GM19025 (cell line): ENCODE data around the gene CHCHD3.

Experiments
- ATAC-seq: cut with Tn5 transposase; IDR thresholded peaks from one replicate; pipeline ENCODE4 v1.9.1; 2021; ENCODE audit warnings: mild to moderate bottlenecking, low read depth, moderate library complexity; ENCODE audit not compliant: unreplicated experiment

Gene CHCHD3

DNA sequence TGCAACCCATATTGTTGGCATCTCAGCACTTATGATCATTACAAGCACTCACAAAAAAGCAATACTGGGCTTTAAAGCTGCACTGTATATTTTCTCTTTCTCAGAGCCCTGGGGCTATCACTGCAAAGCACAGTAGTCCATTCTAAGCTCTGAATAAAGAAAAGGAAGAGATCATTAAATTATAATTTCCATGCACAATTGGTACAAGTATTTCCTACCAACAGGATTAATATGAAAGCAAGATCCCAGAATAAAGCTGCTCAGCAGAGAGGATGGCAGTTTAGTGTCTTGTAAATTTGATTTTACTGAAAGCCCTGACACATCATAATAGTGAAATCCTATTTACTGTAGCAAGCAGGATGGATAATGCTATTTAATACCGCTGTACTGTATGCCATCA lies 205.3 kb downstream of the CHCHD3 start:
- ATAC-seq: no peak

DNA sequence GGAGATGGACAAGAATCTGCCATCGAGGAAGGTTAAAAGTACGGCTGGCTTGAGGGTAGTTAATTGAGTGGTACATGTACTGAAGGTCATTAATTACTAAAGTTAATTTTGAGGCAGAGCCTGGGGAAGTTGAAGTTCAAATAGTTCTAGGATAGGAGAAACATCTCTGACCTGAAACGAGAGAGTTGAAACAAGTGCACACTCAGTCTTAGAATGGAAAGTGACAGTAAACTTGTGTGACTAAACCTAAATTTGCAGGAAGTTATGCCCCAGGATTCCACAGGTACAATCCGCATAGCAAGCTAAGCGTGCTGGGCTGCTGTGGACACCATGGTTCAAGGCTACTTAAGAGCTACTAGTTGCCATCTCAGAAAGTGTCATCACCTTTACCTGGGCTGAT lies 209.9 kb downstream of the CHCHD3 start:
- peak; percentile 51 for ATAC-seq

- peak; percentile 39 for ATAC-seq
Measured at GRCh38 chr7:132871419-132871818, 210.5 kb downstream of the CHCHD3 start.

GRCh38 chr7:132869166-132869861 lies 212.6 kb downstream of the CHCHD3 start:
- ATAC-seq: no peak

- no peak for ATAC-seq
Measured at GRCh38 chr7:132866551-132866950, 215.3 kb downstream of the CHCHD3 start.

GRCh38 chr7:132866144-132866531 lies 215.8 kb downstream of the CHCHD3 start:
- no peak for ATAC-seq

- no peak for ATAC-seq
Measured at GRCh38 chr7:132865366-132866143, 216.3 kb downstream of the CHCHD3 start.

DNA sequence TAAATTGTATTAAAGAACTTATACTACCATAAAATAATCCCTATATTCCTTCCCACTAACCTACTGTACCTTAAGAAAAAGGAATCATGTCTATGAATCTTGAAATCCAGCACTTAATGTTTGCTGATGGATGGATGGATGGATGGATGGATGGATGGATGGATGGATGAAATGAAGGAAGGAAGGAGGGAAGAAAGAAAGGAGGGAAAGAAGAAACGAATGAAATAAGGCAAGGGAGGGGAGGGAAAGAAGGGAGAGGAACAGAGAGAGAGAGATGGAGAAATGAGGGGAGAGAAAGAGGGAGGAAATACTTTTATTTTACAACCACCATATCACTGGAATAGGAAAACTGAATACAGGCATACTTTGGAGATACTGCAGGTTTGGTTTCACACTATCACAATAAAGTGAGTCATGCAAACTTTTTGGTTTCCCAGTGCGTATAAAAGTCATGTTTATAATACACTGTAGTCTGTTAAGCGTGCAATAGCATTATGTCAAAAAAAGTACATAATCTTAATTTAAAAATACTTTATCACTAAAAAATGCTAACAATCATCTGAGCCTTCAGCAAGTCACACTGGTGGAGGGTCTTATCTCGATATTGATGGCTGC lies 219.8 kb downstream of the CHCHD3 start:
- no peak for ATAC-seq

GRCh38 chr7:132861424-132861823 lies 220.5 kb downstream of the CHCHD3 start:
- ATAC-seq: no peak

DNA sequence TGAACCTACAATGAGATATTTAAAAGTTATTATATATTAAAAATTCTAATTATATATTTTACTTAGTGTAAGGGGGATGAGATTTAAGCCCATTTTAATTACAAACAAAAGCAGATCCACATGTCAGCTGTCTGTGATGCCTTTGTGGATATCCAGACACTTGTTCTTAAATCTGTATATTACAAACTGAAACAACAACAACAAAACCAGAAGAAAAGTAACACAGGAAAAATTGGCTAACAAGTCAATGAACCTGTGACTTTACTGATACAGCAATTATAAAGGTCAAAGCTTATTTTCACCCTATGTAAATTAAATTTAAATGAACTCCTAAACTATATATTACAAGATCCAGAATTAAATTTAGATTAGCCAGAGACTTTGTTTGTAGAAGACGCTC lies 222.7 kb downstream of the CHCHD3 start:
- no peak for ATAC-seq

DNA sequence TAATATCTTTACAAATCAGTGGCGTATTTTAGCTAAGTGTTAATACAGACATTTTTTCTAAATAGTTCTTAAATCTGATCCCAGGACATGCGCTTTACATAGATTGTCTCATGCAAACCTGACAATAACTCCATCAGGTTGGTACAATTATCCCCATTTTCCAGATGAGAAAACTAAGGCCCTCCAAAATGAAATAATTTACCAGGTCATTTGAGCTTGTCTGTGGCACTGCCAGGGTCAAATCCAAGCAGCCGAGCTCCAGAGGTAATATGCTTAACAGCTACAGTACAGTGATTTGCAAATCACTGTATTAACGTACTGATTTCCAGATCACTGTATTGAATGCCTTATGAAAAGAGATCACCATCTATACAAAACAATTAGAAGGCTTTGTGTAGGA lies 223.1 kb downstream of the CHCHD3 start:
- no peak for ATAC-seq

GRCh38 chr7:132858251-132858650 lies 223.6 kb downstream of the CHCHD3 start:
- no peak for ATAC-seq

DNA sequence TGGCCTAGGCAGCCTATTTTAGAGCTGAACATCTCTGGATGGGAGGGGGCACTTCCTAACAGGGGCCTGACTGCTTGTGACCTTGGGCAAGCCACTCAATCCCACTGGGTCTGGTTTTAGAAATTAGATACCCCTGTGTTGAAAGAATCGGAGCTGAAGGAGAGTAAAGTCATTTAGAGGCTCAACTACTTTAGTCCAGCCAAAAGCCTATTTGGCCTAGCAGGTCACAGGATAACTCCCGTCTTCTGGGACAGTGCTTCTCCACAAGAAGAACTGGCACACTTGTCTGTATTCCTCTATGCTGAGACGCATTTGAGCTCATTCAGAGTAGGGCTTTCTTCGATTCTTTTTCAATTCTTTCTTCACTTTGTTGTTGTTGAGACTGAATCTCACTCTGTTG lies 224.2 kb downstream of the CHCHD3 start:
- no peak for ATAC-seq

- no peak for ATAC-seq
Measured at GRCh38 chr7:132857031-132857430, 224.9 kb downstream of the CHCHD3 start.

DNA sequence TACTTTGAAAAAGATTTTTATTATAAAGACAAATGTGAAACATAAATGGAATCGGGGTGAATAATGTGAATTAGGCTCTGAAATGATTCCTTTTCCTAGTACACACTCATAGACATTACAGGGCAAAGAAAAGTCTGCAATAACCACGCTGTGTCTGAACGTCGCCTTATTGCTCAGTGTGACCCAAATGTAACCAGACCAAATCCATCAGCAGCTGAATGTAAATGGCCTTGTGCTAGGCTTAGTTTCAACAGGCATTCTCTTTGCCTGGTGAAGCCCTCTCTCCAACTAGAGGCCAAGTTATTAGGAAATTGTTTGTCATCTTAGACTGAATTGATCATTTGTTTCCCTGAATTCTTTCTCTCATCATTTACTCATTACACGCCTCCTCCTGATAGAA lies 225.5 kb downstream of the CHCHD3 start:
- ATAC-seq: no peak

DNA sequence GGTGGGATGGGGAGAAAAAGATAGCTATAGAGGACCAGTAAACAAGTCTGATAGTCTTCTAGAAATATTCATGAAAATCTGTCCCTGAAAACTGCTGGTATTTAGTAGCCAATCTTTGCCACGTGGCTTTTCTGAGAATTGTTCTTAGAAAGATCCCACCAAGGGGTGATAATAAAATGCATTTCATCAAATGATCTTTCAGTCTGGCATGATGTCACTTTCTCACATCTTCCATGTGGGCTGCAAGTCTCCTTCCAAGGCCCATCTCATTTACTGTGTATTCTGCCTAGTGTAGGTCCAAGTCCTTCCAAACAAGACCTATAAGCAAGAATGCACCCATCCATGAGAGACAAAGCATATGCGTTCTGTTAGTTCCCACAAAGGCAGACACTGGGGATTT lies 226.0 kb downstream of the CHCHD3 start:
- ATAC-seq: no peak

DNA sequence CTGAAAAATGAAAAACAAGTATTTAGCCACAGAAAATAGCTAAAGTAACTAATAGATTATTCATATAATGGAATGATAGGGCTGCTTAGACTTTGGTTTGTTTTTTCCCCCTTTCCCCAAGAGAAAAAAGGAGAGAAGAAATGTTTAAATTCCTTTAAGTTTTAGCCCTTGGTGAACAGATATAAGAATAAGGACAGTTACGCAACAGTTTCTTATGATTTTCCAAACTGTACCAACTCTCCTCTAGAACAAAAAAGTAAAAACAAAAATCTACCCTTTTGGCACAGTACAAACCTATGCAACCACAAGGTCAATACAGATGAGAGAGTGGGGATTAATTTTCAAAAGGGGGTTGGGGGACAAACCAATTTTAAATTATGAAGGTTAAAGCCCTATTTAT lies 227.7 kb downstream of the CHCHD3 start:
- no peak for ATAC-seq

GRCh38 chr7:132847376-132847775 lies 234.5 kb downstream of the CHCHD3 start:
- no peak for ATAC-seq

- ATAC-seq: no peak
Measured at GRCh38 chr7:132846086-132846485, 235.8 kb downstream of the CHCHD3 start.

DNA sequence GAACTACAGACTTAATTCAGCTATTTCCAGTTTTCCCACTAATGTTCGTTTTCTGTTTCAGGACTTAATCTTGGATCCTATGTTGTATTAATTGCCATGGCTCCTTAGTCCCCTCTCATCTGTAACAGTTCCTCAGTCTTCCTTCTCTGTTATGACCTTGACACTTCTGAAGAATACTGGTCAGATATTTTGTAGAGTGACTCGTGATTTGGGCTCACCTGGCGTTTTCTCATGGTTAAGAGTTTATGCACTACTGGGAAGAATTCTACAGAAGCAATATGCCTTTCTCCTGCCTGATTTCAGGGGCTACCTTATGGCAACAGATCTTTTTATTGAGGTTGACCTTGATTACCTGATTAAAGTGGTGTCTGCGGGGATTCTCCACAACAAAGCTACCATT lies 239.4 kb downstream of the CHCHD3 start:
- no peak for ATAC-seq

DNA sequence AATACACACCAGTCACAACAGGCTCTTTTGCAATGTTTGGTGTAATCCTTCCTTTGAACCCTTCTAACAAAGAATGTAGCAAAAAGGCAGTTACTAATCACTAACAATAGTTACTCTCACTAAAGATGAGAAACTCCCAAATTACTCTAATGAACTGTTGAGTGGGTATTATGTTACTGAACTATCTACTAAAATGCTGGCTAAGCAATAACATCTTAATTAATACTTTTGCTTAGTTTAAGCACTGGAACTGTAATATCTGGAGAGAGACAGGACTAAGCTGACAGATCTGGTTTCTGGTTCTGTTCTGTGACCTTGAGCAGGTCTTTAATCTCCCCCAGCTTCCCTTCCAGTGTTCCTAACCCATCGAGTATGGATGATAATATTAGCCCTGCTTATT lies 241.7 kb downstream of the CHCHD3 start:
- no peak for ATAC-seq

DNA sequence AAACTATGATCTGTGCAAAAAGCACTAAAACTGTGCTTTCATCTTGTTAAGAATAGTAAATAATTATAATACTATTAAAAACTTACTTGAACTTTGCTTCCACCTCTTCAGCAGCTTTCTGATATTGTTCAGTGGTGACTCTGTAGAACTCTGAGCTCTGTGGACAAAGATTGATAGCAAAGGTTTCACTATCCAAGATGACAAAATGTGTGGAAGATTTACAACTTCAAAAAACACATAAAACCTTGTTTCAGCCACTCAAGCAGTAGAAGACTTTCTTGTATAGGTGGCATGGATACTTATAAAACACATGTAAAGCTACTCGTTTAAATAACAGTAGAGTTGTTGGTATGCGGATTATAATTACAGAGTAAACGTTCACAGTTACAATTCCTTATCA lies 243.6 kb downstream of the CHCHD3 start:
- ATAC-seq: no peak
